HK-2 (cell line): Measurements from ENCODE around the gene SNX17.
A peak's percentile ranks its signal among the peaks of the same experiment; 100 is the strongest.

Experiments
- DNase-seq: peaks from one replicate; pipeline ENCODE4 v3.0.0-alpha.2; 2018; ENCODE audit not compliant: unreplicated experiment

Gene SNX17

DNA sequence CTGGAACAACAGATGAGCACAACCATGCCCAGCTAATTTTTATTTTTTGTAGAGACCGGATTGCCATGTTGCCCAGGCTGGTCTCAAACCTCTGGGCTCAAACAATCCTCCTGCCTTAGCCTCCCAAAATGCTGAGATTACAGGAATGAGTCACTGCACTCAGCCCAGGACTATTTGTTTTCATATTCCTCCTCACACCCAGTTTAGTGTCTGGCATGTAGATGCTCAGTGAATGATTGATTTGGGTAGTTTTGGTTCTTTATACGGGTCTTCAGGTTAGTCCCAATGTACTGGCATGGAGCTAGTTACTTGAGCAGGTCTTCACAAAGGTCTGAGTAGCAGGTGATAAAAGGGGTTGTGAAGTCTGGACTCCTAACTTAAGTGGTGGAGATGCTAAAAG, 6.5 kb upstream of the SNX17 start:
- DNase-seq: no peak

- peak; percentile 66 for DNase-seq
Observed at GRCh38 chr2:27369471-27370025, 868 bp upstream of the SNX17 start.

- DNase-seq: peak; percentile 47
Observed at GRCh38 chr2:27370816-27371620, 602 bp downstream of the SNX17 start.

GRCh38 chr2:27372937-27373336, 2.5 kb downstream of the SNX17 start:
- DNase-seq: no peak

GRCh38 chr2:27373567-27373966, 3.2 kb downstream of the SNX17 start:
- no peak for DNase-seq

DNA sequence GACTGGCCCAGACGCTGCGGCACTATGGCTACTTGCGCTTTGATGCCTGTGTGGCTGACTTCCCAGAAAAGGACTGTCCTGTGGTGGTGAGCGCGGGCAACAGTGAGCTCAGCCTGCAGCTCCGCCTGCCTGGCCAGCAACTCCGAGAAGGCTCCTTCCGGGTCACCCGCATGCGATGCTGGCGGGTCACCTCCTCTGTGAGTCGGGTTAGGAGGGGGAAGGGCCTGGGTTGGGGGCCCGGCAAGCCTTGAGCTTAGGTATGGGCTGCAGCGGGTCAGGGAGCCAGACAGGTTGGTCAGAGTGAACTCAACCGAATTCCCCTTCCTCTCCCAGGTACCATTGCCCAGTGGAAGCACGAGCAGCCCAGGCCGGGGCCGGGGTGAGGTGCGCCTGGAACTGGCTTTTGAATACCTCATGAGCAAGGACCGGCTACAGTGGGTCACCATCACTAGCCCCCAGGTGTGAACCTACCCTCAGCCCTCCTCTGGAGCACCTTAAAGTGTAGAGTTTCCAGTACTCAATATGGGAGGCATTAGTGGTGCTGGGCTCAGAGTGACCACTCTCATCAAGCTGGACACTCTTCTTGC, 5.2 kb downstream of the SNX17 start:
- DNase-seq: no peak

- DNase-seq: no peak
Observed at GRCh38 chr2:27376151-27376865, 5.9 kb downstream of the SNX17 start.

GRCh38 chr2:27376866-27377617, 6.6 kb downstream of the SNX17 start:
- no peak for DNase-seq

- DNase-seq: no peak
Observed at GRCh38 chr2:27377618-27378095, 7.2 kb downstream of the SNX17 start.

DNA sequence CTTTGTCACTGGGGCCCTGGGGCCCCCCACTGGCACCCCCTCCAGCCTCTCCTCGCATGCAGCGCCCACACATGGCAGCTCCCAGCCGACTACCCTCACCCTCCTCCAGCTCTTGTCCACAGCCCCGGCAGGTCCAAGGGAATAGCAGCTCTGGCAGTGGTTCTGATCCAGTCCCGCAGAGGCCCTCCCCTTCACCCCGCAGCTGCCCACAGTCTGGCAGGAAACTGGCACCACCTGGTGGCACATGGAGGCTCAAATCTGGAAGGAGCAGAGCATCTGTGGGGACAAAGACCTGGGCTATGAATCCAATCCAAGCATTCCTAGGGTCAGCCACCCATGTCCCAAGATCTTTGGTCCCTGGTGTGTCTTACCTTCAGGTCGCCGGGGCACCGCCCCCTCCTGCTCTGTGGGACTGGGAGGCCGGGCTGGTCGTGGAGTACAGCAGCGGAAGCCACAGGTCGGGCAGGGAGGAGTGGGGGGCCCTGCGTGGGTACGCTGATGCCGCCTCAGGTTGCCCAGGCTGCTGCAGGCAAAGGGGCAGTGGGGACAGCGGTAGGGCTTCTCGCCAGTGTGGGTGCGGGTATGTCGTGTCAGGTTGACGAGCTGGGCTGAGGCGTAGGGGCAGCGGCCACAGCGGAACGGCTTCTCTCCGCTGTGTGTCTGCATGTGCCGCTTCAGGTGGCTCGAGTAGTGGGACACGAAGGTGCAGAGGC, 7.8 kb downstream of the SNX17 start:
- peak; percentile 46 for DNase-seq

DNA sequence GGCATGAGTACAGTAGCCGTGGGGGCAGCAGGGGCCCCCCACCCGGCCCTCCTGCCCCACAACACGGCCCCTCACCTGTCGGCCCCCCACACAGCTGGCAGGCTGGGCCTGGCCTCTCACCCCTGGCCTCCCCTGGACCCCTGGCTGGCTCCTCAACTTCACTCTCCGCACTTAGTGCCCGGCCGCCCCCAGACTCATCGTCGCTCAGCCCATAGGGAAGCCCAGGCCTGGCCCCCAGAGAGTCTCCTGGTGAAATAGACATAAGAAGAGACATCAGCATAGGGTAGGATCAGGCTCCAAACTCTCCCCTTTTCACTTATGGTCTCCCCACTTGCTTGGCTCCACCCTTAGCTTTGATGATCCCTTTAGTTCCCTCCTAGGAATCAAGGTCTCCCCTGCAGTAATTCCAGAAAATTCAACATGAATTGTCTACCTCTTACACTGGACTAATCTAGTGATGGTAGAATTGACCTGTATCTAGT, 8.4 kb downstream of the SNX17 start:
- DNase-seq: no peak

DNA sequence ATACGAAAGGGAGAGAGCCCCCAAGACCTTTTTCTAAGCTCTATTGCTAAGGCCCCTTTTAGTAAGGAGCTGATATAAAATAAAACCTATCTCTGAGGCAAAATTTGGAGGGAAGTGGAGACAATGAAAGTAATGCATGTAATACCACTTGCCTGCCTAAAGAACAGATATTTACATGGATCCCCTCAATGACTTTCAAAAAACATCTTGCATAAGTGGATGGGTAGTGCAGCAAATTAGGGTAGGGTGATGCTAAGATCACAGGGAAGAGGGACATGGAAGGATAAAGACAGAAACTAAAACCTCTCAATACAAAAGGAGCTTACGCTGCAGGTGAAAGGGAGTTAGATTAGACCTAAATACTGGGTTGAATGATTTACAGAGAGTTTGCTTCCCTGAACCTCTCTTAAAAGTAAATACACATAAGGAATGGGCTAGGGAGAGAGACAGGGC, 9.0 kb downstream of the SNX17 start:
- DNase-seq: no peak

GRCh38 chr2:27379836-27380625, 9.6 kb downstream of the SNX17 start:
- no peak for DNase-seq

DNA sequence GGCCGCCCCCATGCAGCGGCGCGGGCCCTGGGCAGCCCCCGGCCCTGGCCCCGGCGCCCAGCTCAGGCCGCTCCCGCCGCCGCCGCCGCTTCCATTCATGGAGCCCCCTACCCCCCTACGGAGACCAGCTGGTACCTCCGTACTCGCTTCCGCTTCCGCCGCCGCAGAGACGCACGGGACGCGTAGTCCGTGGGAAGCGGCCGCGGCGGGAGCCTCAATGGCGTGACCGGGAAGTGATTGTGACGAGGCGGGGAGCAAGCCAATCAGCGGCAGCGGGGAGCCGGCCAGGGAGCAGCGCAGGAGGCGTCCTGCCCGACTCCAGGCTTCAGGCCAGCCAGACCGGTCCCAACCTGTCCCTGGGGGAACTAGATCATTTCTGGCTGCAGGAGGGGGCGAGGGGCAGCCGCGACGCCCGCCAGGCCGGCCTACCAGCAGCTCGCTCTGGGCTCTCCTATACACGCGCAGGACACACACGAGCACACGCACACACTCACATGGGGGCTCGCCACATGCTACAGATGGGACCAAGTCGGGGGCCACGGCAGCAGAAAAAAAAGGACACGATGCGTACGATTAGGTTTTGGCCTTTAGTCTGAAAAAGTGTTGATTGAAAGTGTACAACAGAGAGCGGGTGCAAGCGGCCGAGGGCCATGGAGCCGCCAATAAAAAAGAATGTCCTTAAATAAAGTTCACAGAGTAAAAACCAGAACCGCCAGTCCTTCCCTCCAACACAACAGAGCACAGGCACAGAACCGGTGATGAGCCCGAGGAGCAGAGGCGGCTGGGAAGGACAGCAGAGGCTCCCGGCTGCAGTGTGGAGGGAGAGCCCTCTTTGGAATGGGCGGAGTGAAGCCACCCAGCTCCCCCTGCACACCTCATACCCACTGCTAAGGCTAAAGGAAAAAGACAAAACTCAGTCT, 10.5 kb downstream of the SNX17 start, which contains the start of gene ZNF513:
ZNF513 (minus strand) TSS at position 109 of the 920 bp plus-strand sequence. CDS start 208 bp downstream, outside the sequence.
- DNase-seq: no peak

- no peak for DNase-seq
Observed at GRCh38 chr2:27381577-27382181, 11.3 kb downstream of the SNX17 start.

- DNase-seq: no peak
Observed at GRCh38 chr2:27390822-27391679, 20.6 kb downstream of the SNX17 start.

DNA sequence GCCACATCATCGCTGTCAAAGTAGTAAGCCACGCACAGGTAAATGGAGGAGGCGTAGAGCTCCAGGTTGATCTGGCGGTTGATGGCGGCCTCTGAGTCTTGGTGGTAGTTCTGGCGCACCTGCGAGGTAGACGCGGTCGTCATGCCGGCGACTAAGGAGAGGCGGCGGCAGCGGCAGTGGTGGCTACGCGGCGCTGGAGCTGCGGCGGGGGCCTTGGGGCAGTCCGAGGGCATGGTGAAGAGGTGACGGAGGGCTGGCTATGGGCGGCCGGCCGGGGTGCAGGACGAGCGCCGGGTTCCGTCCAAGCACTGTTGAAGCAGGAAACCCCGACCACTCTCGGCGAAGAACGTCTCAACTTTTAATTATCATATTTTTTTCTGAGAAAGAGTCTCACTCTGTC, 22.8 kb downstream of the SNX17 start:
- DNase-seq: no peak
